ENCODE measurements around the gene MS4A6A.

MS4A6A gene

GRCh38 chr11:60197442-60197841 lies 14.6 kb upstream of the MS4A6A start:
- Histone ChIP-seq H4K20me1 (ENCODE audit: insufficient read depth, low read length) (no peaks in the 10 kb centered on the region), H3F3A (ENCODE audit: insufficient read depth, low read length) (0 out of 2 replicates have a peak, but pooled peaks cover 10% of the 10 kb centered on the region), H3K79me2 (ENCODE audit: low read length) (no peaks in the 10 kb centered on the region), H3K27ac (ENCODE audit: low read length) (no peak overlapping the region), H2AFZ (ENCODE audit: low read length) (no peak overlapping the region), H3K36me3 (replicated peaks; ENCODE audit: insufficient read depth, low read length) (no peaks in the 10 kb centered on the region), H3K9me3 (replicated peaks; ENCODE audit: insufficient read depth, low read length) (no peaks in the 10 kb centered on the region), H3K27me3 (replicated peaks; ENCODE audit: insufficient read depth, low read length) (no peaks in the 10 kb centered on the region), H3K4me3 (ENCODE audit: low read length) (no peak overlapping the region), H3K4me1 (ENCODE audit: low read length) (peaks cover 17% of the 10 kb centered on the region), H3K4me2 (ENCODE audit: low read depth, low read length) (no peak overlapping the region), H3K9ac (ENCODE audit: low read length) (no peak overlapping the region), H3K9me2 (replicated peaks; ENCODE audit: insufficient read depth, low read length) (no peaks in the 10 kb centered on the region)
- no peak for TF ChIP-seq EZH2phosphoT487 (IDR thresholded peaks at IDR 0.05; ENCODE audit: low read length)
- no peak for TF ChIP-seq EZH2 (optimal IDR thresholded peaks at IDR 0.05; ENCODE audit: low read depth, low read length)
- TF ChIP-seq CTCF (IDR thresholded peaks at IDR 0.05; ENCODE audit: low read length), result no peak
- no peak for DNase-seq

- H3K79me2 ChIP-seq (ENCODE audit: low read length), result no peaks in the 10 kb centered on the region
- H3K36me3 ChIP-seq (replicated peaks; ENCODE audit: insufficient read depth, low read length), result no peaks in the 10 kb centered on the region
- H3K4me1 ChIP-seq (ENCODE audit: low read length), result peaks cover 17% of the 10 kb centered on the region
- H2AFZ ChIP-seq (ENCODE audit: low read length), result no peak overlapping the region
- no peaks in the 10 kb centered on the region for H3K9me3 ChIP-seq (replicated peaks; ENCODE audit: insufficient read depth, low read length)
- H3K9me2 ChIP-seq (replicated peaks; ENCODE audit: insufficient read depth, low read length), result no peaks in the 10 kb centered on the region
- no peak overlapping the region for H3K9ac ChIP-seq (ENCODE audit: low read length)
- H3K4me2 ChIP-seq (ENCODE audit: low read depth, low read length), result no peak overlapping the region
- H3K27ac ChIP-seq (ENCODE audit: low read length), result no peak overlapping the region
- H4K20me1 ChIP-seq (ENCODE audit: insufficient read depth, low read length), result no peaks in the 10 kb centered on the region
- no peaks in the 10 kb centered on the region for H3K27me3 ChIP-seq (replicated peaks; ENCODE audit: insufficient read depth, low read length)
- 0 out of 2 replicates have a peak, but pooled peaks cover 10% of the 10 kb centered on the region for H3F3A ChIP-seq (ENCODE audit: insufficient read depth, low read length)
- H3K4me3 ChIP-seq (ENCODE audit: low read length), result no peak overlapping the region
- TF ChIP-seq CTCF (IDR thresholded peaks at IDR 0.05; ENCODE audit: low read length) (no peak), EZH2 (optimal IDR thresholded peaks at IDR 0.05; ENCODE audit: low read depth, low read length) (no peak), EZH2phosphoT487 (IDR thresholded peaks at IDR 0.05; ENCODE audit: low read length) (no peak)
- peak; percentile 70 for DNase-seq
These were observed 13.1 kb upstream of the MS4A6A start for GRCh38 chr11:60195923-60196368.

GRCh38 chr11:60194511-60194910 lies 11.6 kb upstream of the MS4A6A start:
- no peak overlapping the region for H2AFZ ChIP-seq (ENCODE audit: low read length)
- no peaks in the 10 kb centered on the region for H3K27me3 ChIP-seq (replicated peaks; ENCODE audit: insufficient read depth, low read length)
- 0 out of 2 replicates have a peak, but pooled peaks cover 10% of the 10 kb centered on the region for H3F3A ChIP-seq (ENCODE audit: insufficient read depth, low read length)
- no peaks in the 10 kb centered on the region for H3K36me3 ChIP-seq (replicated peaks; ENCODE audit: insufficient read depth, low read length)
- H3K4me2 ChIP-seq (ENCODE audit: low read depth, low read length), result no peak overlapping the region
- H3K79me2 ChIP-seq (ENCODE audit: low read length), result no peaks in the 10 kb centered on the region
- no peak for DNase-seq
- H3K4me1 ChIP-seq (ENCODE audit: low read length), result peaks cover 17% of the 10 kb centered on the region
- H4K20me1 ChIP-seq (ENCODE audit: insufficient read depth, low read length), result no peaks in the 10 kb centered on the region
- no peak overlapping the region for H3K9ac ChIP-seq (ENCODE audit: low read length)
- no peak overlapping the region for H3K27ac ChIP-seq (ENCODE audit: low read length)
- no peaks in the 10 kb centered on the region for H3K9me2 ChIP-seq (replicated peaks; ENCODE audit: insufficient read depth, low read length)
- H3K4me3 ChIP-seq (ENCODE audit: low read length), result no peak overlapping the region
- TF ChIP-seq EZH2phosphoT487 (IDR thresholded peaks at IDR 0.05; ENCODE audit: low read length) (no peak), EZH2 (optimal IDR thresholded peaks at IDR 0.05; ENCODE audit: low read depth, low read length) (no peak), CTCF (IDR thresholded peaks at IDR 0.05; ENCODE audit: low read length) (no peak)
- H3K9me3 ChIP-seq (replicated peaks; ENCODE audit: insufficient read depth, low read length), result no peaks in the 10 kb centered on the region

All from MM.1S (cell line).